Suprapubic skin (tissue), 4 donors: Measurements from ENCODE around the gene RAB11B. TPM values are rescaled to one million over a fixed set of nuclear protein-coding genes. Genes with fewer than 3 reads are reported as not detected.

ENCODE experiments used
- DNase-seq, 2 donors: peaks; one replicate each; pipeline ENCODE4 v3.0.0-alpha.2; 2019; ENCODE audit warnings: low spot score in 2 of 2
- H3K27ac ChIP-seq: fragments of 200-600 bp; sonication (generic); one replicate; pipeline ENCODE4 v1.5.1; 2019
- H3K27me3 ChIP-seq: fragments of 200-600 bp; sonication (generic); one replicate; pipeline ENCODE4 v1.5.1; 2019
- H3K36me3 ChIP-seq: fragments of 200-600 bp; sonication (generic); one replicate; pipeline ENCODE4 v1.5.1; 2019
- H3K4me1 ChIP-seq: fragments of 200-600 bp; sonication (generic); one replicate; pipeline ENCODE4 v1.5.1; 2019
- H3K4me3 ChIP-seq: fragments of 200-600 bp; sonication (generic); one replicate; pipeline ENCODE4 v1.5.1; 2019; ENCODE audit warnings: mild to moderate bottlenecking
- H3K9me3 ChIP-seq: fragments of 200-600 bp; sonication (generic); one replicate; pipeline ENCODE4 v1.5.1; 2019
- CTCF ChIP-seq, 2 donors: fragments of 200-600 bp in 1 of 2; fragments of 450-650 bp in 1 of 2; sonication (generic) in 1 of 2; IDR thresholded peaks; one replicate each; pipeline ENCODE4 v1.5.1; 2016 to 2019; ENCODE audit warnings: antibody characterized with exemption in 2 of 2, mild to moderate bottlenecking in 1 of 2, moderate library complexity in 1 of 2
- EP300 ChIP-seq: sonication (generic); formaldehyde crosslinking; IDR thresholded peaks from one replicate; pipeline ENCODE4 v1.6.1; 2017; ENCODE audit warnings: antibody characterized with exemption
- POLR2A ChIP-seq, 2 donors: fragments of 450-650 bp; IDR thresholded peaks; one replicate each; pipeline ENCODE4 v1.6.1; 2017; ENCODE audit warnings: antibody characterized with exemption in 2 of 2, mild to moderate bottlenecking in 2 of 2, moderate library complexity in 2 of 2
- POLR2AphosphoS5 ChIP-seq, 3 donors: sonication (generic); formaldehyde crosslinking; IDR thresholded peaks; one replicate each; pipeline ENCODE4 v1.6.1; 2017; ENCODE audit warnings: antibody characterized with exemption in 3 of 3
- WGBS: methylation state at CpG from one replicate; pipeline ENCODE4 v1.1.5; 2018; 5-methylcytosine and 5-hydroxymethylcytosine counted together
- total RNA-seq, 4 donors: library from RNA; depleted of rRNA; stranded (reverse); fragments of >200 nt; gene quantifications; one replicate each; pipeline ENCODE4 v1.1.0, GENCODE V29; 2016

RAB11B gene
- total RNA-seq, 4 donors from 2014 or later, result 44.8 to 104 (median 57.8) TPM

- Histone ChIP-seq H3K36me3 (no peaks in the 10 kb centered on the region), H3K27me3 (no peaks in the 10 kb centered on the region), H3K4me1 (peaks cover 65% of the 10 kb centered on the region), H3K4me3 (no peak overlapping the region), H3K27ac (peak overlapping the region; percentile 5), H3K9me3 (no peaks in the 10 kb centered on the region)
- DNase-seq, result no peak
- 90% methylated on average over 16 of the region's 16 CpGs for WGBS
- TF ChIP-seq CTCF (IDR thresholded peaks at IDR 0.05), result no peak
Observed at GRCh38 chr19:8387688-8388611, 2.2 kb upstream of the RAB11B start.

- WGBS, result 53% methylated on average over 2 of the region's 2 CpGs
- H3K27me3 ChIP-seq, result no peaks in the 10 kb centered on the region
- H3K4me3 ChIP-seq, result no peak overlapping the region
- no peak for DNase-seq
- H3K36me3 ChIP-seq, result no peaks in the 10 kb centered on the region
- H3K9me3 ChIP-seq, result no peaks in the 10 kb centered on the region
- peaks cover 71% of the 10 kb centered on the region for H3K4me1 ChIP-seq
- H3K27ac ChIP-seq, result no peak overlapping the region
- TF ChIP-seq CTCF (IDR thresholded peaks at IDR 0.05), result no peak
- no peak for TF ChIP-seq EP300
- TF ChIP-seq POLR2A (IDR thresholded peaks at IDR 0.05), result no peak
- no peak for TF ChIP-seq POLR2AphosphoS5 (IDR thresholded peaks at IDR 0.05)
Observed at GRCh38 chr19:8388612-8388958, 1.6 kb upstream of the RAB11B start.

- TF ChIP-seq POLR2A (IDR thresholded peaks at IDR 0.05) (no peak), POLR2AphosphoS5 (IDR thresholded peaks at IDR 0.05) (no peak), CTCF (IDR thresholded peaks at IDR 0.05) (no peak), EP300 (no peak)
- peak; percentile 98 to 99 for DNase-seq
- H3K36me3 ChIP-seq, result no peaks in the 10 kb centered on the region
- no peaks in the 10 kb centered on the region for H3K27me3 ChIP-seq
- H3K9me3 ChIP-seq, result no peaks in the 10 kb centered on the region
- under 1% methylated on average over 17 of the region's 28 CpGs for WGBS
- peak overlapping the region; percentile 100 for H3K27ac ChIP-seq
- peaks cover 71% of the 10 kb centered on the region for H3K4me1 ChIP-seq
- peak overlapping the region; percentile 74 for H3K4me3 ChIP-seq
Observed at GRCh38 chr19:8390617-8390981, 439 bp downstream of the RAB11B start.

DNA sequence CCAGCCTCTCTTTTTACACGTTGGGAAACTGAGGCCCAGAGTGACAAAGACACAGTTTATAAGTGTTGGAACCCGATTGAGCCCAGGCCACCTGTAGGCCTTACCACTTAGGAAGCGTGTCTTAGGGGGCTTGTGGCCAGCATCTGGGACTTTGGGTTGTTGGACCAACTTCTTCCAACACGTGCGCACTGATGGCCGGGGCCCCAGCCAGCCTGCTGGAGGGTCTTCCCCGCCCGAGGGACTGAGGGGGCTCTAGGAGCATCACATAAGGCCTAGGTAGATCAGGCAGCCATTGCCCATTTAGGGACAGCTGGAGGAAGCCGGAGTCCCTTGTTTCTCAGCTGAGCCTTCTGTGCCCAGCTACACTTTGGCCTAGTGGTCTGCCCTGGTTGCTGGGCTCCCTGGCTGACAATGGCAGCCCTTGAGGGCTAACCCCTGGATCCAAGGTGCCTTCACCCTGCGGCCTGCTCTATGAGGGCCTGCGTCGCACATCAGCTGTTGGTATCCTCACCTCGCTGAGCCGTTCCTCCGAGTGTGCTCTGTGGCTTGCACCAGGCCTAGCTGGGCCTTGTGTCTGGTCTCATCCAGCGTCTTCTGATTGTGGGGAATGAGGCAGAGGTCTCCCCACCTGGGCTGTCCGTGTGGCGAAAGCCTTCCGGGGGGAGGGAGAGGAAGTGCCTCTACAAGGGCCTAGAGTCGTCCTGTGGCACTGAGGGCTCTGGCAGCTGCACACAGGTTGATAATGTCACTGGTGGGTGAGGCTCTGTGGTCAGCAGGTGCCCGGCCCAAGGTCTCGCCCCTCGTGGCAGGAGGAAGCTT, 1.2 kb downstream of the RAB11B start:
- peaks cover 71% of the 10 kb centered on the region for H3K4me1 ChIP-seq
- TF ChIP-seq POLR2AphosphoS5 (IDR thresholded peaks at IDR 0.05) (no peak), CTCF (IDR thresholded peaks at IDR 0.05) (no peak), POLR2A (IDR thresholded peaks at IDR 0.05) (no peak), EP300 (no peak)
- WGBS, result 72% methylated on average over 7 of the region's 23 CpGs

DNA sequence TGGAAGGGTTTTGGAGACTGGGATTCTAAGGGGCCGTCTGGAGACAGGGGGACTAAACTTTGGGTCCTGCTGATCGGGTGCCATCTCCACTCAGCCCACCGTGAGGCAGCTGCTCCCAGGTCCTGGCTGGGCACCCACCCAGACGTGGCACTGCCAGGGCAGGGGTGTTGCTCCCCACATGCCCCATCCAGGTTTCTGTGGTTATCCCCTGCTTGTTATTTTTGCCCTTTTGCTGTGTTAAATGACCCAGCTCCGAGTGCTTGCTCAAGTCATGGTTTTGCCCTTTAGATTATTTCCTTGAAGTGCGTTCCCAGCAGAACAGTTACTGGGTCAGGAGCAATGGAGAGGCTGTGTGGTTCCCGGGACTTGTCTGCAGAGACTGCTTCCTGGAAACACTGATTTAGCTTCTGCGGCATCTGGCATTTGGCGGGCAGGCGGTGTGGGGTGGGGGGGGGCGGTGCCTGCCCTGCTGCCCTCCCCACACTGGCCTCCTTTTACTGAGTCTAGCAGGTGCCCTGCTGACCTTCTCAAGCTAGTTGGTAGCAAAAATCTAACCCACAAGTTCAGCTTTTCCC, 1.9 kb downstream of the RAB11B start:
- WGBS, result 28% methylated on average over 8 of the region's 11 CpGs
- peaks cover 74% of the 10 kb centered on the region for H3K4me1 ChIP-seq

More for the DNA sequence above, 1.2 kb downstream of the RAB11B start:
- Histone ChIP-seq H3K9me3 (no peaks in the 10 kb centered on the region), H3K36me3 (no peaks in the 10 kb centered on the region), H3K4me3 (peak overlapping the region; percentile 74), H3K27ac (peak overlapping the region; percentile 67), H3K27me3 (no peaks in the 10 kb centered on the region)
- peak in 1 of 2 donors; percentile 70 for DNase-seq

More for the DNA sequence above, 1.9 kb downstream of the RAB11B start:
- Histone ChIP-seq H3K4me3 (peak overlapping the region; percentile 74), H3K9me3 (no peaks in the 10 kb centered on the region), H3K36me3 (no peaks in the 10 kb centered on the region), H3K27ac (peak overlapping the region; percentile 67), H3K27me3 (no peaks in the 10 kb centered on the region)
- TF ChIP-seq CTCF (IDR thresholded peaks at IDR 0.05) (no peak), POLR2A (IDR thresholded peaks at IDR 0.05) (no peak), POLR2AphosphoS5 (IDR thresholded peaks at IDR 0.05) (no peak), EP300 (no peak)
- DNase-seq, result no peak
